ENCODE results near the gene APOA4. TPM values are rescaled to one million over a fixed set of nuclear protein-coding genes. Genes with fewer than 3 reads are reported as not detected.

The APOA4 gene
- total RNA-seq, 1 experiment from 2014 or later = 3.3 TPM

- TF ChIP-seq CTCF (IDR thresholded peaks at IDR 0.05; ENCODE audit: insufficient read depth in 1 of 2, low read depth in 1 of 2, low read length in 1 of 2, severe bottlenecking in 1 of 2, unreplicated experiment in 1 of 2) = no peak
- Histone ChIP-seq H3K4me1 (peaks cover 40% of the 10 kb centered on the region), H3K4me3 (ENCODE audit: low read depth, low read length) (peak overlapping the region; percentile 80), H3K27me3 (replicated peaks; ENCODE audit: control insufficient read depth, insufficient read depth, low read length) (no peaks in the 10 kb centered on the region), H3K36me3 (ENCODE audit: control insufficient read depth, insufficient read depth, low read length) (peaks cover 15% of the 10 kb centered on the region), H3K9me3 (no peaks in the 10 kb centered on the region)
- H3K27ac Mint-ChIP-seq (ENCODE audit: unreplicated experiment) = peak overlapping the region; percentile 94
- ChIA-PET CTCF (interaction anchor here (1.1 to 3.7 kb wide), 7 partner anchors 21 to 93 kb away, joined by 3 to 32 read pairs (median 6); partner anchors contain the start of genes APOA1 and APOC3), POLR2A (interaction anchor here (0.9 to 3.1 kb wide), 10 partner anchors 11 to 357 kb away, joined by 3 to 24 read pairs (median 4); partner anchors contain the start of genes APOA1, APOC3 and PAFAH1B2)
- peaks cover 37% of the 10 kb centered on the region for H3K4me1 Mint-ChIP-seq (ENCODE audit: low read depth, unreplicated experiment)
- DNase-seq = no peak
- BruUV-seq (replicated peaks) = no TSS peak
- H3K4me3 Mint-ChIP-seq (ENCODE audit: unreplicated experiment) = peak overlapping the region; percentile 80
- intact Hi-C loops (cut with micrococcal nuclease; ENCODE audit: unreplicated experiment) = loop anchor here (5.0 kb wide), 1 partner anchor 310 kb away; the partner anchor contains the start of gene SIK3
- H3K9me3 Mint-ChIP-seq (ENCODE audit: unreplicated experiment) = no peaks in the 10 kb centered on the region
- H3K27me3 Mint-ChIP-seq (ENCODE audit: insufficient read depth, unreplicated experiment) = no peaks in the 10 kb centered on the region
- peaks cover 57% of the 10 kb centered on the region for H3K36me3 Mint-ChIP-seq (ENCODE audit: insufficient read depth, unreplicated experiment)
These were observed 35.7 kb downstream of the APOA4 start for GRCh38 chr11:116787436-116787785.

GRCh38 chr11:116786966-116787365 is 36.1 kb downstream of the APOA4 start:
- TF ChIP-seq CTCF (IDR thresholded peaks at IDR 0.05; ENCODE audit: insufficient read depth in 1 of 2, low read depth in 1 of 2, low read length in 1 of 2, severe bottlenecking in 1 of 2, unreplicated experiment in 1 of 2) = no peak
- Mint-ChIP-seq H3K4me3 (ENCODE audit: unreplicated experiment) (peak overlapping the region; percentile 80), H3K4me1 (ENCODE audit: low read depth, unreplicated experiment) (peaks cover 34% of the 10 kb centered on the region), H3K27me3 (ENCODE audit: insufficient read depth, unreplicated experiment) (no peaks in the 10 kb centered on the region), H3K36me3 (ENCODE audit: insufficient read depth, unreplicated experiment) (peaks cover 61% of the 10 kb centered on the region), H3K9me3 (ENCODE audit: unreplicated experiment) (no peaks in the 10 kb centered on the region), H3K27ac (ENCODE audit: unreplicated experiment) (peak overlapping the region; percentile 94)
- H3K36me3 ChIP-seq (ENCODE audit: control insufficient read depth, insufficient read depth, low read length) = peaks cover 18% of the 10 kb centered on the region
- no peaks in the 10 kb centered on the region for H3K27me3 ChIP-seq (replicated peaks; ENCODE audit: control insufficient read depth, insufficient read depth, low read length)
- POLR2A ChIA-PET = interaction anchor here (0.9 to 3.1 kb wide), 6 partner anchors 10 to 242 kb away, joined by 3 to 24 read pairs (median 6); partner anchors contain the start of genes APOA1 and APOC3
- H3K9me3 ChIP-seq = no peaks in the 10 kb centered on the region
- DNase-seq = no peak
- intact Hi-C loops (cut with micrococcal nuclease; ENCODE audit: unreplicated experiment) = loop anchor here (5.0 kb wide), 1 partner anchor 310 kb away; the partner anchor contains the start of gene SIK3
- peak overlapping the region; percentile 80 for H3K4me3 ChIP-seq (ENCODE audit: low read depth, low read length)
- BruUV-seq (replicated peaks) = TSS peak; percentile 51
- H3K4me1 ChIP-seq = peaks cover 36% of the 10 kb centered on the region
- CTCF ChIA-PET = interaction anchor here (1.2 to 3.7 kb wide), 5 partner anchors 27 to 319 kb away, joined by 3 to 32 read pairs (median 6); partner anchors contain the start of genes APOA1 and APOC3

- no peak overlapping the region for H3K4me3 ChIP-seq (ENCODE audit: low read depth, low read length)
- H3K36me3 ChIP-seq (ENCODE audit: control insufficient read depth, insufficient read depth, low read length) = peaks cover 18% of the 10 kb centered on the region
- peaks cover 67% of the 10 kb centered on the region for H3K36me3 Mint-ChIP-seq (ENCODE audit: insufficient read depth, unreplicated experiment)
These were observed 36.8 kb downstream of the APOA4 start for GRCh38 chr11:116786326-116786725.

More at GRCh38 chr11:116786326-116786725, 36.8 kb downstream of the APOA4 start:
- no peaks in the 10 kb centered on the region for H3K27me3 Mint-ChIP-seq (ENCODE audit: insufficient read depth, unreplicated experiment)
- Histone ChIP-seq H3K4me1 (peaks cover 29% of the 10 kb centered on the region), H3K9me3 (no peaks in the 10 kb centered on the region), H3K27me3 (replicated peaks; ENCODE audit: control insufficient read depth, insufficient read depth, low read length) (no peaks in the 10 kb centered on the region)
- H3K27ac Mint-ChIP-seq (ENCODE audit: unreplicated experiment) = no peak overlapping the region
- DNase-seq = no peak
- no peaks in the 10 kb centered on the region for H3K9me3 Mint-ChIP-seq (ENCODE audit: unreplicated experiment)
- intact Hi-C loops (cut with micrococcal nuclease; ENCODE audit: unreplicated experiment) = loop anchor here (5.0 kb wide), 1 partner anchor 311 kb away; the partner anchor contains the start of gene SIK3
- CTCF ChIA-PET = interaction anchor here (1.3 to 3.7 kb wide), 3 partner anchors 43 to 320 kb away, joined by 4 to 32 read pairs (median 12); partner anchors contain the start of genes APOA1 and APOC3
- peaks cover 34% of the 10 kb centered on the region for H3K4me1 Mint-ChIP-seq (ENCODE audit: low read depth, unreplicated experiment)
- POLR2A ChIA-PET = interaction anchor here (1.2 to 3.1 kb wide), 4 partner anchors 10 to 50 kb away, joined by 3 to 24 read pairs (median 12); partner anchors contain the start of genes APOA1 and APOC3
- TF ChIP-seq CTCF (IDR thresholded peaks at IDR 0.05; ENCODE audit: insufficient read depth in 1 of 2, low read depth in 1 of 2, low read length in 1 of 2, severe bottlenecking in 1 of 2, unreplicated experiment in 1 of 2) = no peak
- peak overlapping the region; percentile 80 for H3K4me3 Mint-ChIP-seq (ENCODE audit: unreplicated experiment)
- no TSS peak for BruUV-seq (replicated peaks)

Measured in Caco-2 (cell line).